ENCODE measurements around the gene MMAA.

DNA sequence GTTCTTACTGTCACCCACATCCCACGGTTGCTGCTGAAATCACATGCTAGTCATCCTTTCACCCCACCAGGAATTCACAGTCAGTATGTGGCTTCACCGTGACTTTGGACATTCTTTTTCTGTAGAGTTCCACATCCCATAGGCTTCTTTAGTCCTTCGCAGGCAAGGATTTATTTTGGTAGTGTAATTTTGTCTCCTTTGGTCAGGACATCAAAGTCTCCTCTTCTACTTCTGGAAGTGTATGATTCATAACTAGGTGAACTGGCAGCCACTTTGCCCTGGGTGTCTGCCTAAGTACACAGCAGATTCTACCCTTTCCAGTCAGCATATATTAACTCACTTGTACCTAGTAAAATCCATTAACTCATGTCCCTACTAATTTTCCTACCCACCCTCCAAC is 38.3 kb upstream of the MMAA start:
- TF ChIP-seq, protein P1, sequence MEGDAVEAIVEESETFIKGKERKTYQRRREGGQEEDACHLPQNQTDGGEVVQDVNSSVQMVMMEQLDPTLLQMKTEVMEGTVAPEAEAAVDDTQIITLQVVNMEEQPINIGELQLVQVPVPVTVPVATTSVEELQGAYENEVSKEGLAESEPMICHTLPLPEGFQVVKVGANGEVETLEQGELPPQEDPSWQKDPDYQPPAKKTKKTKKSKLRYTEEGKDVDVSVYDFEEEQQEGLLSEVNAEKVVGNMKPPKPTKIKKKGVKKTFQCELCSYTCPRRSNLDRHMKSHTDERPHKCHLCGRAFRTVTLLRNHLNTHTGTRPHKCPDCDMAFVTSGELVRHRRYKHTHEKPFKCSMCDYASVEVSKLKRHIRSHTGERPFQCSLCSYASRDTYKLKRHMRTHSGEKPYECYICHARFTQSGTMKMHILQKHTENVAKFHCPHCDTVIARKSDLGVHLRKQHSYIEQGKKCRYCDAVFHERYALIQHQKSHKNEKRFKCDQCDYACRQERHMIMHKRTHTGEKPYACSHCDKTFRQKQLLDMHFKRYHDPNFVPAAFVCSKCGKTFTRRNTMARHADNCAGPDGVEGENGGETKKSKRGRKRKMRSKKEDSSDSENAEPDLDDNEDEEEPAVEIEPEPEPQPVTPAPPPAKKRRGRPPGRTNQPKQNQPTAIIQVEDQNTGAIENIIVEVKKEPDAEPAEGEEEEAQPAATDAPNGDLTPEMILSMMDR (conservative IDR thresholded peaks at IDR 0.05; ENCODE audit: low read length), result no peak
- TF ChIP-seq EZH2phosphoT487 (IDR thresholded peaks at IDR 0.05; ENCODE audit: borderline replicate concordance), result no peak

All from Loucy (cell line).